Cardiac fibroblast (primary cell): Measurements from ENCODE around the gene SOWAHB.
"Not testable (repeated sequence)": the region's sequence is repeated elsewhere in the genome, so short reads cannot be mapped to it uniquely, and the experiment has no call there.

ENCODE experiments used
- DNase-seq, 2 donors: peaks; one replicate each; pipeline versions ENCODE4 v3.0.0 to v3.0.0-alpha.2; 2010; ENCODE audit warnings: low read depth in 2 of 2
- H3K4me3 ChIP-seq, 2 donors: replicated peaks in 1 of 2; 1 replicate in 1 of 2; 2 replicates in 1 of 2; pipeline ENCODE4 v1.5.1; 2011; ENCODE audit warnings: low read depth in 2 of 2, low read length in 2 of 2, mild to moderate bottlenecking in 2 of 2, moderate library complexity in 1 of 2
- TF ChIP-seq, protein P1 (sequence below): IDR thresholded peaks from one replicate; pipeline ENCODE4 v1.5.1; 2011; ENCODE audit warnings: low read depth, mild to moderate bottlenecking, low read length, inconsistent platforms

SOWAHB gene

DNA sequence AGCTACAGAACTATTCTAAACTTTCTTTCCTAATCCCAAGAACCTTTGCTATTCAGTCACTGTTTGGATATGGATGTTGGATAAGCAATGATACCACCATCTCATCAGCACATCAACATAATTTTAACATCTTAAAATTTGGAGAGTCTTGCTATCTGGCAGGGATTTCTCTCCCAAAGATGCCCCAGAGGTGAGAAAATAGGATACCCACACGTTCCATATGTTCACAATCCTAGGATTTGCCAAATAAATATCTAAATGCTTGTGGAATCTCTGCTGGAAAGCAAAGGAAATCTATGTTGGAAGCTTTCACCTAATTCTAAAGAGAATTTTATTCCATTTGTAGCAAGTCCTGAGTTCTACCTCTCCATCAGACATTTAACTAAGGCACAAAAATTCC lies 24.4 kb downstream of the SOWAHB start:
- TF ChIP-seq, protein P1, sequence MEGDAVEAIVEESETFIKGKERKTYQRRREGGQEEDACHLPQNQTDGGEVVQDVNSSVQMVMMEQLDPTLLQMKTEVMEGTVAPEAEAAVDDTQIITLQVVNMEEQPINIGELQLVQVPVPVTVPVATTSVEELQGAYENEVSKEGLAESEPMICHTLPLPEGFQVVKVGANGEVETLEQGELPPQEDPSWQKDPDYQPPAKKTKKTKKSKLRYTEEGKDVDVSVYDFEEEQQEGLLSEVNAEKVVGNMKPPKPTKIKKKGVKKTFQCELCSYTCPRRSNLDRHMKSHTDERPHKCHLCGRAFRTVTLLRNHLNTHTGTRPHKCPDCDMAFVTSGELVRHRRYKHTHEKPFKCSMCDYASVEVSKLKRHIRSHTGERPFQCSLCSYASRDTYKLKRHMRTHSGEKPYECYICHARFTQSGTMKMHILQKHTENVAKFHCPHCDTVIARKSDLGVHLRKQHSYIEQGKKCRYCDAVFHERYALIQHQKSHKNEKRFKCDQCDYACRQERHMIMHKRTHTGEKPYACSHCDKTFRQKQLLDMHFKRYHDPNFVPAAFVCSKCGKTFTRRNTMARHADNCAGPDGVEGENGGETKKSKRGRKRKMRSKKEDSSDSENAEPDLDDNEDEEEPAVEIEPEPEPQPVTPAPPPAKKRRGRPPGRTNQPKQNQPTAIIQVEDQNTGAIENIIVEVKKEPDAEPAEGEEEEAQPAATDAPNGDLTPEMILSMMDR, result no peak
- DNase-seq, result no peak
- H3K4me3 ChIP-seq, result no peak overlapping the region

DNA sequence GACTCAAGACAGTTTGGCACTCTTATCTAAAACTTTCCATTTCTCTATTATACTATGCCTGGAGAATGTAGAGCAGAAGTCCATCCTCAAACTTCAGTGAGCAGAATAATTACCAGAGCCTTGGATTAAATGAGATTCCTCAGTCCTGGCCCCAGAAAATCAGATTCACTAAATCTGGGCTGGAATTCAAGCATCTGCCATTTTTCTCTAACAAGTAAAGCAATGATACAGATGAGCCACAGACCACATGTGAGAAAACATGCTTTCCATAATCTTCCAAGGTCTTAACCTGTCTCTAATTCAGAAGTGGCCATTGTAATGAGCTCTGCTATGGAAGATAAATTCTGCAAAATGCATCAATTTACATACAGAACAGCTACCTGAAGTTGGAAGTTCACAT lies 25.4 kb downstream of the SOWAHB start:
- no peak overlapping the region for H3K4me3 ChIP-seq
- TF ChIP-seq, protein P1, result no peak
- no peak for DNase-seq

DNA sequence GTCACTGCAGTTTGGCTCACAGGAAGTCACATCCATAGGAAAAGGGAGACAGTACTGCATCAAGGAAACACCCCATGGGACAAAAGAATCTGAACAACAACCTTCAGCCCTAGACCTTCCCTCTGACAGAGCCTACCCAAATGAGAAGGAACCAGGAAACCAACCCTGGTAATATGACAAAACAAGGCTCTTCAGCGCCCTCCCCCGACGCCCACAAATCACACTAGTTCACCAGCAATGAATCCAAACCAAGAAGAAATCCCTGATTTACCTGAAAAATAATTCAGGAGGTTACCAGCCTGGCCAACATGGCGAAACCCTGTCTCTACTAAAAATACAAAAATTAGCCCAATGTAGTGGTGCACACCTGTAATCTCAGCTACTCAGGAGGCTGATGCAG lies 29.2 kb downstream of the SOWAHB start:
- DNase-seq, H3K4me3 ChIP-seq: not testable (repeated sequence)

DNA sequence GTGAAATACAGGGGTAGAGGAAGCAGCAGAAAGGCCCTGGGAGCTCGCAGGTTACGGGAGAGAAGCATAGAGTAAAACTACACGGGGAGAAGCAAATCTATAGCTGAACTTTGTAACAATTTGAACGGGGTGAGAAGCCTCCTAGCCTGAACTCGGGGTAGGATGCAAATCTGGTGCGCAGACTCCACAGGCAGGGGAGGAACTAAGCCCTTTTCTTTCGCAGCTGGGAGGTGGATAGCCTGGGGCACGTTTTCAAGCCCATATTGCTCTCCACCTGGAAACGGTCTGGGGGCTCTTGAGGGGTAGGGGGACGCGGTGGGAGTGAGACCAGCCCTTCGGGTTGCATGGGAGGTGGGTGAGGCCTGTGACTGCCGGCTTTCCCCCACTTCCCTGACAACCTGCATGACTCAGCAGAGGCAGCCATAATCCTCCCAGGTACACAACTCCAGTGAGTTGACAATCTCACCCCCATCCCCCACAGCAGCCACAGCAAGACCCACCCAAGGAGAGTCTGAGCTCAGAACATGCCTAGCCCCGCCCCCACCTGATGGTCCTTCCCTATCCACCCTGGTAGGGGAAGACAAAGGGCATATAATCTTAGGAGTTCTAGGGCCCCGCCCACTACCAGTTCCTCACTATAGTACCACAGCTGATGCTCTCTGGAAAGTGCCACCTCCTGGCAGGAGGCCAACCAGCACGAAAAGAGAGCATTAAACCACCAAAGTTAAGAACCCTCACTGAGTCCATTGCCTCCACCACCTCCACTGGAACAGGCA lies 29.9 kb downstream of the SOWAHB start:
- TF ChIP-seq, protein P1, result no peak
- H3K4me3 ChIP-seq, result no peak overlapping the region
- DNase-seq, result no peak

DNA sequence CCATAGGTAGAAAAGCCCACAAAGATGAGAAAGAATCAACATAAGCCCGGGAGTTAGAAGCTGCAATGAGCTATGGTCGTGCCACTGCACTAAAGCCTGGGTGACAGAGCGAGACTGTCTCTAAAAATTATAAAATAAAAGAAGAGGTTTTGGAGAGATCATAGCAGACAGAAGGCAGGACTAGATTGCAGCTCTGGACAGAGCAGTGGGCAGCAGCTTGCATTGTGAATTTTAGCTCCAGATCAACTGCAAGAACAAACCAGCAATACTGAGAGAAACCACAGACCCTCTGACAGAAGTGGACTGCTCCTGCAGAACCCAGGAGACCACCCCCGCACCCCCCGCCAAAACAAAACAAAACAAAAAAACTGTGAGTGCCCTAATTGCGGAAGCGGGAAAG lies 30.6 kb downstream of the SOWAHB start:
- DNase-seq, result no peak
- H3K4me3 ChIP-seq, result no peak overlapping the region
- TF ChIP-seq, protein P1, result no peak

DNA sequence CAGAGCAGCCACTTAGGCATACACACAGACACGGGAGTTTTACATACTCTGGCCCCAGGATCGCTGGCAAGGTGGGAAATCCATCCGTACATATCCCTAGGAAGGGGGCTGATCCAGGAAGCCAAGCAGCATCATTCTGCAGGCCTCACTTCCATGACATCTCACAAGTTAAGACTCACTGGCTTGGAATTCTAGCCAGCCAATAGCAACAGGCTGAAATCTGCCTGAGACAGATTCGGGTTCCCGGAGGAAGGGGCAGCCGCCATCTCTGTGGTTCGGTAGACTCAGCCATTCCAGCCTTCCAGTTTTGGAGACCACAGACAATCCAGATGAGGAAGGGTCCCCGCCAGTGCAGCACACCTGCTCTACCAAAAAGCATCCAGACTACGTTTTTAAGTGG lies 31.3 kb downstream of the SOWAHB start:
- DNase-seq, result no peak
- TF ChIP-seq, protein P1, result no peak
- no peak overlapping the region for H3K4me3 ChIP-seq

DNA sequence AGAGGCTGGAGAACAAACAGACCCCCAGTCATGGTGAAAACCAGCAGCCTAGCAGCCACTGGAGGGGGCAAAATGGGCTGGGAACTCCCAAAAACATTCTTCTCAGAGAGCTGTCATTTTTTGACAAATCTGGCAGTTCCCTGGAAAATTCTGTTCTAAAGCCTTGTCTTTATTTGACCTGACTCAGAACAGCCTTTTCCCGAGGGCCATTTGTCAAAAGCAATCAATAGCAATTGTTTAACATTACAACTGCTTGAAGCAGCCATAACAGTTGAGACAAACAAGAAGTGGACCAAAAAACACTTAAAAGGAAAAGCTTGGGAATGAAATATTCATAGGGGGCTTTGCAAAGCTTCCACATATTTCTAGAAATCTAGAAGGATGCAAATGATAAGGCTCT lies 39.6 kb downstream of the SOWAHB start:
- no peak overlapping the region for H3K4me3 ChIP-seq
- no peak for DNase-seq
- TF ChIP-seq, protein P1, result no peak
